Parathyroid adenoma (tissue), 2 donors: Measurements from ENCODE around the gene APOC4.

Experiments used
- H2AFZ ChIP-seq: fragments of 300-600 bp; sonication (generic); one replicate; pipeline ENCODE4 v1.7.0; 2017; ENCODE audit warnings: antibody characterized with exemption, mild to moderate bottlenecking
- H3K27ac ChIP-seq: fragments of 300-600 bp; sonication (generic); one replicate; pipeline ENCODE4 v1.7.0; 2017
- H3K27me3 ChIP-seq: fragments of 300-600 bp; sonication (generic); one replicate; pipeline ENCODE4 v1.7.0; 2017; ENCODE audit warnings: low read length; ENCODE audit not compliant: control insufficient read depth, insufficient read depth
- H3K36me3 ChIP-seq: fragments of 300-600 bp; sonication (generic); one replicate; pipeline ENCODE4 v1.7.0; 2017; ENCODE audit warnings: low read length; ENCODE audit not compliant: control insufficient read depth, insufficient read depth
- H3K4me1 ChIP-seq: fragments of 300-600 bp; sonication (generic); one replicate; pipeline ENCODE4 v1.7.0; 2017; ENCODE audit warnings: control low read depth
- H3K4me2 ChIP-seq: fragments of 300-600 bp; sonication (generic); one replicate; pipeline ENCODE4 v1.7.0; 2017; ENCODE audit warnings: low read length
- H3K4me3 ChIP-seq: fragments of 300-600 bp; sonication (generic); one replicate; pipeline ENCODE4 v1.7.0; 2017; ENCODE audit warnings: low read depth, low read length
- H3K79me2 ChIP-seq: fragments of 300-600 bp; sonication (generic); one replicate; pipeline ENCODE4 v1.7.0; 2017; ENCODE audit warnings: control low read depth
- H3K9ac ChIP-seq: fragments of 300-600 bp; sonication (generic); one replicate; pipeline ENCODE4 v1.7.0; 2017; ENCODE audit warnings: mild to moderate bottlenecking
- H3K9me3 ChIP-seq: fragments of 300-600 bp; sonication (generic); one replicate; pipeline ENCODE4 v1.7.0; 2017; ENCODE audit warnings: low read length; ENCODE audit not compliant: control insufficient read depth
- CTCF ChIP-seq: fragments of 300-600 bp; sonication (generic); IDR thresholded peaks from one replicate; pipeline ENCODE4 v1.7.0; 2017; ENCODE audit warnings: antibody characterized with exemption, mild to moderate bottlenecking
- donor health status: primary hyperparathyroidism.

Gene APOC4

GRCh38 chr19:44959691-44960090, 17.7 kb downstream of the APOC4 start:
- Histone ChIP-seq H2AFZ (no peak overlapping the region), H3K79me2 (peaks cover 55% of the 10 kb centered on the region), H3K9ac (no peak overlapping the region), H3K4me2 (no peak overlapping the region), H3K27ac (no peak overlapping the region), H3K9me3 (no peaks in the 10 kb centered on the region), H3K27me3 (no peaks in the 10 kb centered on the region), H3K4me1 (peaks cover 8% of the 10 kb centered on the region), H3K4me3 (no peak overlapping the region), H3K36me3 (no peaks in the 10 kb centered on the region)
- TF ChIP-seq CTCF, result no peak

GRCh38 chr19:44960906-44961728, 19.1 kb downstream of the APOC4 start:
- no peak overlapping the region for H3K9ac ChIP-seq
- no peak for TF ChIP-seq CTCF

GRCh38 chr19:44961821-44962220, 19.8 kb downstream of the APOC4 start:
- Histone ChIP-seq H3K4me1 (no peaks in the 10 kb centered on the region), H3K27me3 (no peaks in the 10 kb centered on the region), H3K4me3 (no peak overlapping the region), H3K27ac (no peak overlapping the region), H3K36me3 (no peaks in the 10 kb centered on the region), H2AFZ (no peak overlapping the region), H3K9me3 (no peaks in the 10 kb centered on the region), H3K4me2 (no peak overlapping the region), H3K9ac (no peak overlapping the region), H3K79me2 (peaks cover 43% of the 10 kb centered on the region)
- no peak for TF ChIP-seq CTCF

More at GRCh38 chr19:44960906-44961728, 19.1 kb downstream of the APOC4 start:
- H3K4me2 ChIP-seq, result no peak overlapping the region
- no peak overlapping the region for H3K4me3 ChIP-seq
- H3K9me3 ChIP-seq, result no peaks in the 10 kb centered on the region
- no peak overlapping the region for H2AFZ ChIP-seq
- no peaks in the 10 kb centered on the region for H3K36me3 ChIP-seq
- no peaks in the 10 kb centered on the region for H3K27me3 ChIP-seq
- peaks cover 7% of the 10 kb centered on the region for H3K4me1 ChIP-seq
- no peak overlapping the region for H3K27ac ChIP-seq
- peaks cover 48% of the 10 kb centered on the region for H3K79me2 ChIP-seq

GRCh38 chr19:44968118-44968517, 26.1 kb downstream of the APOC4 start:
- Histone ChIP-seq H3K9ac (no peak overlapping the region), H2AFZ (no peak overlapping the region), H3K4me3 (no peak overlapping the region), H3K4me2 (no peak overlapping the region), H3K4me1 (no peaks in the 10 kb centered on the region), H3K79me2 (peaks cover 20% of the 10 kb centered on the region), H3K36me3 (no peaks in the 10 kb centered on the region), H3K27me3 (no peaks in the 10 kb centered on the region), H3K27ac (no peak overlapping the region), H3K9me3 (no peaks in the 10 kb centered on the region)
- no peak for TF ChIP-seq CTCF

- H3K79me2 ChIP-seq, result peaks cover 20% of the 10 kb centered on the region
- no peak for TF ChIP-seq CTCF
- no peak overlapping the region for H2AFZ ChIP-seq
- H3K36me3 ChIP-seq, result no peaks in the 10 kb centered on the region
- no peaks in the 10 kb centered on the region for H3K4me1 ChIP-seq
- H3K4me3 ChIP-seq, result no peak overlapping the region
- H3K27me3 ChIP-seq, result no peaks in the 10 kb centered on the region
- H3K9me3 ChIP-seq, result no peaks in the 10 kb centered on the region
- no peak overlapping the region for H3K9ac ChIP-seq
- H3K4me2 ChIP-seq, result no peak overlapping the region
- H3K27ac ChIP-seq, result no peak overlapping the region
Observed at GRCh38 chr19:44968670-44969069, 26.6 kb downstream of the APOC4 start.
